AG04449 (cell line): Measurements from ENCODE around the gene CD72.

ENCODE experiments used
- CTCF ChIA-PET: fragments of 350-600 bp; formaldehyde crosslinking; extraction: SDS; loops from one replicate; lab custom pipeline; 2021; ENCODE audit warnings: antibody characterized with exemption; lab: Yijun Ruan, JAX
- POLR2A ChIA-PET: fragments of 400-600, 350-600 bp; formaldehyde crosslinking; extraction: SDS; loops from one replicate; lab custom pipeline; 2020; ENCODE audit warnings: antibody characterized with exemption, inconsistent platforms; lab: Yijun Ruan, JAX
- DNase-seq: peaks from one replicate; pipeline ENCODE4 v3.0.0-alpha.2; 2010; ENCODE audit warnings: low read depth, low spot score
- H3K4me3 ChIP-seq: 2 replicates; pipeline ENCODE4 v1.5.1; 2011; ENCODE audit warnings: low read depth, mild to moderate bottlenecking, control low read depth, low read length
- CTCF ChIP-seq: IDR thresholded peaks from one replicate; pipeline ENCODE4 v1.5.1; 2011; ENCODE audit warnings: mild to moderate bottlenecking, moderate library complexity, low read length, control low read depth, inconsistent platforms; ENCODE audit not compliant: insufficient read depth; ENCODE audit errors: missing control alignments

CD72 gene

GRCh38 chr9:35579130-35579529 lies 39.1 kb downstream of the CD72 start:
- ChIA-PET POLR2A (no interaction called here), CTCF (interaction anchor here (1.1 to 2.2 kb wide), 5 partner anchors 10 to 26 kb away, joined by 3 to 9 read pairs (median 6); no protein-coding TSS in a partner anchor)
- H3K4me3 ChIP-seq = no peak overlapping the region
- TF ChIP-seq CTCF = no peak
- no peak for DNase-seq

DNA sequence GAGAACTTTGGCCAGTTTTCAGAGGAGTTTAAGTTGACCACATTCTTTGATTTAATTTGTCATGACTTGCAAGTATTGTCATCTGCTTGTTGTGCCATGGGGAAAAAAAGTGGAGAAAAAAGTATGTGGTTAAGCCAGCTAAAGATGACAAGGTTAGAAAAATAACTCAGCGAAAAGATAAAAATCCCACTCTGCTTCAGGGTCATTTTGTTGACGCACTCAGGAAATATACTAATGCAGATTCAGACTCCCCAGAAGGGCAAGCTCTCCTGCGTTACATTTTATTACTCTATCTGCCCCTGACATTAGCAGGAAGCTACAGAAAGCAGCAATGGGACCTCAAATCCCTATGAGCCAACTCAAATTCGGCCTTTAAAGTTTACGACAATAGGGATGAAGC lies 40.7 kb downstream of the CD72 start:
- DNase-seq = no peak
- TF ChIP-seq CTCF = no peak
- CTCF ChIA-PET = interaction anchor here (1.0 to 2.2 kb wide), 4 partner anchors 9 to 69 kb away, joined by 3 to 9 read pairs (median 8); no protein-coding TSS in a partner anchor
- H3K4me3 ChIP-seq = no peak overlapping the region
- POLR2A ChIA-PET = no interaction called here

GRCh38 chr9:35575478-35575877 lies 42.7 kb downstream of the CD72 start:
- POLR2A ChIA-PET = no interaction called here
- DNase-seq = no peak
- TF ChIP-seq CTCF = no peak
- CTCF ChIA-PET = interaction anchor here (1.3 kb wide), 1 partner anchor 22 kb away, joined by 4 read pairs; no protein-coding TSS in a partner anchor
- no peak overlapping the region for H3K4me3 ChIP-seq

- DNase-seq = no peak
- ChIA-PET CTCF (interaction anchor here (1.3 kb wide), 1 partner anchor 21 kb away, joined by 4 read pairs; no protein-coding TSS in a partner anchor), POLR2A (no interaction called here)
- no peak overlapping the region for H3K4me3 ChIP-seq
- no peak for TF ChIP-seq CTCF
Measured at GRCh38 chr9:35574578-35575122, 43.6 kb downstream of the CD72 start.

- no peak for TF ChIP-seq CTCF
- CTCF ChIA-PET = interaction anchor here (1.3 kb wide), 1 partner anchor 33 kb away, joined by 4 read pairs; no protein-coding TSS in a partner anchor
- DNase-seq = no peak
- POLR2A ChIA-PET = no interaction called here
- H3K4me3 ChIP-seq = no peak overlapping the region
Measured at GRCh38 chr9:35570709-35571504, 47.3 kb downstream of the CD72 start.

GRCh38 chr9:35569206-35569605 lies 49.0 kb downstream of the CD72 start:
- ChIA-PET CTCF (interaction anchor here (1.2 to 1.9 kb wide), 2 partner anchors 9 to 15 kb away, joined by 5 to 6 read pairs; no protein-coding TSS in a partner anchor), POLR2A (no interaction called here)
- H3K4me3 ChIP-seq = no peak overlapping the region
- no peak for DNase-seq
- no peak for TF ChIP-seq CTCF
